GM18909 (cell line): Measurements from ENCODE around the gene BOD1L1.

Experiments used
- ATAC-seq: cut with Tn5 transposase; IDR thresholded peaks from one replicate; pipeline ENCODE4 v1.9.1; 2021; ENCODE audit warnings: mild to moderate bottlenecking; ENCODE audit not compliant: unreplicated experiment, poor library complexity

Gene BOD1L1

GRCh38 chr4:13627606-13628311 is at the start of gene BOD1L1:
BOD1L1 (minus strand) TSS chr4:13627725; CDS start chr4:13627587, 138 bp downstream.
- ATAC-seq, result peak; percentile 93

GRCh38 chr4:13674971-13675370 is 47.4 kb upstream of the BOD1L1 start:
- no peak for ATAC-seq

GRCh38 chr4:13673167-13673566 is 45.6 kb upstream of the BOD1L1 start:
- no peak for ATAC-seq

- no peak for ATAC-seq
Observed at GRCh38 chr4:13670456-13671160, 43.1 kb upstream of the BOD1L1 start.

- no peak for ATAC-seq
Observed at GRCh38 chr4:13665701-13666660, 38.5 kb upstream of the BOD1L1 start.

GRCh38 chr4:13659341-13660070 is 32.0 kb upstream of the BOD1L1 start:
- no peak for ATAC-seq

- peak; percentile 35 for ATAC-seq
Observed at GRCh38 chr4:13656569-13657405, 29.3 kb upstream of the BOD1L1 start.

- peak; percentile 95 for ATAC-seq
Observed at GRCh38 chr4:13654162-13654797, 26.8 kb upstream of the BOD1L1 start.

- no peak for ATAC-seq
Observed at GRCh38 chr4:13653766-13654161, 26.2 kb upstream of the BOD1L1 start.

GRCh38 chr4:13647031-13647430 is 19.5 kb upstream of the BOD1L1 start:
- no peak for ATAC-seq

- no peak for ATAC-seq
Observed at GRCh38 chr4:13645075-13645474, 17.6 kb upstream of the BOD1L1 start.

GRCh38 chr4:13642170-13642950 is 14.8 kb upstream of the BOD1L1 start:
- no peak for ATAC-seq

GRCh38 chr4:13641084-13641483 is 13.6 kb upstream of the BOD1L1 start:
- ATAC-seq, result no peak

GRCh38 chr4:13640149-13640940 is 12.8 kb upstream of the BOD1L1 start:
- no peak for ATAC-seq

GRCh38 chr4:13635286-13635799 is 7.8 kb upstream of the BOD1L1 start:
- no peak for ATAC-seq

- no peak for ATAC-seq
Observed at GRCh38 chr4:13633671-13634070, 6.1 kb upstream of the BOD1L1 start.

GRCh38 chr4:13627178-13627605 is 333 bp downstream of the BOD1L1 start:
- peak; percentile 58 for ATAC-seq
